ENCODE measurements around the gene UBIAD1.
"Not testable (repeated sequence)": the region's sequence is repeated elsewhere in the genome, so short reads cannot be mapped to it uniquely, and the experiment has no call there.

UBIAD1 gene

DNA sequence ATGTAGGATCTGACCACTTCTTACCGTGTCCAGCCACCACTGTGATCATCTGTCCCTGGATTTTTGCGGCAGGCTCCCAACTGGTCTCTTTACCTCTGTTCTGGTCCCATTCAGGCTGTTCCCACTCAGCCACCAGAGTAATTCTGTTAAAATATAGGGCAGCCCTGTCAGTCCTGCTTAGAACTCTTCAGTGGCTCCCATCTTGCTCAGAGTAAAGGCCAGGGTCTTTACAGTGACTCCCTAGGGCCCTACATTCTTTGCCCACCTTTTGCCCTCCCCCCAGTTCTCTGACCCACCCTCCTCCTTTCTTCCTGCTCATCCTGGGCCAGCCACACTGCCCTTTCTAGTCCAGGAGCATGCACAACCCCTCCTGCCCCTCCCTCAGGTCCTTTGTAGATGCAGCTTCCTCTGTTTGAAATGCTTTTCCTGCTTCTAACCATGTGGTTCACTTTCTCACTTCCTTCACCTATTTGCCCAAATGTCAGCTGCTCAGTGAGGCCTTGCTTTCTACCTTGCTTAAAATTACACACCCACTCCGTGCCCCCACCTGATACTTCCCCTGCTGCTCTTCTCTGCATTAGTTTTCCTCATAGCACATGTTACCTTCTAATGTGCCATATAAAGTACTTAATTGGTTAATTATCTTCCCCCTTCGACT is 7.8 kb downstream of the UBIAD1 start:
- no peak for DNase-seq (ENCODE audit: low spot score)

DNA sequence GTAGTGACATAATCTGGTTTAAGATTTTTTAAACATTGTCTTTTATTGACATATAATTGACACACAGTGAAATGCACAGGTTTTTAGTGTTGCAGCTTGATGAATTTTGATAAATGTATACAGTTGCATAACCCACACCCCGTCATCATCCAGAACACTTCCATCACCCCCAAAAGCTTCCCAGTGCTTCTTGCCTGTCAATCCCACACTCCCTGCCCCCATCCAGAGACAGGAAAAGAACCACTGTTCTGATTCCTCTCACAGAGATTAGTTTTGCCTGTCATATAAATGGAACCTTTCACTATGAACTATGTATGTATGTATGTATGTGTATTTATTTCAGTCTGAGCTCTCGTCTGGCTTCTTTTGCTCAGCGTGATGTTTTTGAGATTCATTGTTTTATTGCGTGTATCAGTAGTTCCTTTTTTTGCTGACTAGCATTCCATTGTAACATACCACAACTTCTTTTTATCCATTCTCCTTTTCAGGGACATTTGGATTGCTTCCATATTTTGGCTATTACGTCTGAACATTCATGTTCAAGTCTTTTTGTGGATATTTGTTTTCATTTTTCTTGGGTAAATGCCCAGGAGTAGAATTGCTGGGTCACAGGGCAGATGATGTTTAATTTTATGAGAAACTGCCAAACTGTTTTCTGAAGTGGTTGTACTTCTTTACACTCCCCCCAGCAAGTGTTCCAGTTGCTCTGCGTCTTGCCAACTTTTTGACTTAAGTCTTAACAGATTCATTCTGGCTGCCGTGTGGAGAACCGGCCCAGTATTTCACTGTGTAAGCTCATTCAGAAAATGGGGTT is 8.7 kb downstream of the UBIAD1 start:
- no peak for DNase-seq (ENCODE audit: low spot score)

DNA sequence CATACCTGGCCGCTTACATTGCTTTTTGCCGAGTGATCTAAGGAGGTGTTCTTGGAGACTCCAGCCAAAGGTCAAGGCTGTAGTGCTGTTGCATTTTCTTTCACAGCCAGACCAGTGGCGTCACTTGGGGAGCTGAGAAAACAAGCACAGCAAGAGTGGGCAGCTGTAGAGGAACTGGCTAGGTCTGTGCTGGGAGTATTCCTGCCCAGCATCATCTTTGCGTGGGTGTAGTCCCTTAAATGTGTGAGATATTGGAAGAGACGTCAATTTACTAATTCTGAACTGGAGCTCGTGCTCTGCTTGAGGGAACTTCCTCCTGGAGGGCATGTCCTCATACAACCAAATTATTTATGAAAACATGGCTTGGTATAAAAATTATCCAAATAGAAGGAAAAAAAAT is 10.2 kb downstream of the UBIAD1 start:
- no peak for DNase-seq (ENCODE audit: low spot score)

DNA sequence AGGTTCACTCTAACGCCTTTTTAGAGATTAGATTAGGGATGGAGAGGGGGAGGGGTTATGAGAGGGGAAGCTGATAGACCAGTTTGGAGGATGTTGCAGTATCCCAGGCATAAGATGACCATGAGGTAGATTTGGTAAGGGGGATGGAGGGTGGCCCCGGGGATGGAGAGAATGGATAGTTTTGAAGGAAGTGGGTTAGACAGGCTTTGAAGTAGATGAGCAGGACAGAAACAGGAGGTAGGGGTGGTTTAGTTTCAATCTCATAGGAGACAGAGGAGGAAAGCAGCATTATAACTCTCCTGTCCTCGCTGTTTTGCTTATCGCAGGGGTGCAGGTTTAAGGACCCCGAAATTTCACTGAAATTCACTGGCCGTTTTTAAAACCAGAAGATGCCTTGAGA is 11.8 kb downstream of the UBIAD1 start:
- DNase-seq (ENCODE audit: low spot score): no peak

DNA sequence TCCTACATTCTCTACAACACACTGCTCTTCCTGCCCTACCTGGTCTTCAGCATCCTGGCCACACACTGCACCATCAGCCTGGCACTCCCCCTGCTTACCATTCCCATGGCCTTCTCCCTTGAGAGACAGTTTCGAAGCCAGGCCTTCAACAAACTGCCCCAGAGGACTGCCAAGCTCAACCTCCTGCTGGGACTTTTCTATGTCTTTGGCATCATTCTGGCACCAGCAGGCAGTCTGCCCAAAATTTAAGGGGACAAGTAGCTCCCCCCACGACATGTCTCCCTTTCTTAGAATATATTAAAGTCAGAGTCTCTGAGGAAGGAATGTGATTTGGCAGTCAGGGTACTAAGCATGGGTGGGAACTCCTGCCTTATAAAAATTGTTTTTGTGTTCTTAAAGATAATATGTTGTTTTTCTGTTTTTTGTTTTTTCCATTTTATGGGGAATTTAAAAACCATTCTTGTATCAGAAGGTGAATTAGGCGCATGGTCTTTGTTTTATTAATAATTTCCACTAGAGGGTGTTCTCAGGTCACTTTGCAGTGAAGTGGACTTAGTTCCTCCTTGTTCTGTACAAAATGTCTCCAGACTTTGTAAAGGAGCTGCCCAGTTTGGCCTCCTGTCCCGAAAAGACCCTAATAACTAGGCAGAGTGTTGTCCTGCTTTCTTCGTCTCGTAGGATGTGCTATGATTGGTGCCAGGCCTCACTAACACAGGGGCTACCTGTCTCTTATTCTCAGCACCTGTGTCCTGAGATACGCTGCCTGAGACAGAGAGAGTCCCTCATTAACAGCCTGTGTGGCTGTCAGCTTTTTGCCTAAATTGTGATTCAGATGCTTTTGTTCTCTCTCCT is 13.1 kb downstream of the UBIAD1 start:
- DNase-seq (ENCODE audit: low spot score): peak; percentile 45

DNA sequence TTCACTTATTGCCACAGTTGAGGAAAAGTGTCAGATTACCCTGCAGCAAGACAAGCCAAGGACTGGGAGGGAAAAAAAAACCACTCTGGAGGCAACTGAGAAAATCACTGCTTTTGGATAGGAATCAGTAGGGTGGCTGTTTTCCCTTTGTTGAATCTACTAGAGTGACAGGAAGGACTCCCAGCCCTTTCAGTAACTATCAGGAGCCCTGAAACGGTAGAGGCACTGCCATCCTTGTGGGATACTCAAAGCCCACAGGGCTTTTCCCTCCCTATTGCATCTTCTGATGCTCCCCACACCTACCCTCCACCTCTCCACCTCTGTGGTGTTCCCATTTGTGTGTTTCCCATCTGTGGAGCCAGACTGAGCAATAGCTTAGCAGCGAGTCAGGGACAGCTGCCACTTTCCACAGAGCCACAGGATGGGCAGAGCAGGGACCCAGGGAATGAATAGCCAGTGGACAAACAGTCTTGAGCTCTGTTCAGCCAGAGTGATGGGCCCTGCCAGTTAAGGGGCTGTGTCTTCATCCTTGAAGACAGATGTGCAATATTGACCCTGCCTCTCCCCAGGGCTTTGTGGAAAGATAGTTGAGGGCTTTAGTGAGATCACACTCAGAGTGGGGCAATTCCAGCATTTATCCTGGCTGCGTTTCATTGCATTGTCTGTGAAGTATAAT is 13.9 kb downstream of the UBIAD1 start:
- DNase-seq (ENCODE audit: low spot score): peak; percentile 30

DNA sequence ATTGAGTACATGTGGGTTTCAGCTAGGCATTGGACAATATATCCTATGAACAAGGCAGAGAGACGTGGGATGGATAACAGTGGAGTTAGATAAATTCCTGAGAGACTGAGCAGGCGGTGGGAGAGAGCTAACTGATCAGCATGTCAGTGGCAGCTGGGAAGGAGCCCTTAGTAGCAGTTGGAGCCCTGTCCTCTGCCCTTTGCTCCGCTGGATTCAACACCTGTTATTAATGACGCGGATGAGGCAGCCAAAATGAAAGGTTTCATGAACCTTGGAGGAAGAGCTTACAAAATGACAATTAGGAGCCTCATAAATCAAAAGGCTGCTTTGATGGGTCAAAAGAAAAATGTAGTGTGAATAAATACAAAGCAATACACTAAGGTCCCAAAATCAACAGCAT is 16.1 kb downstream of the UBIAD1 start:
- DNase-seq (ENCODE audit: low spot score): no peak

DNA sequence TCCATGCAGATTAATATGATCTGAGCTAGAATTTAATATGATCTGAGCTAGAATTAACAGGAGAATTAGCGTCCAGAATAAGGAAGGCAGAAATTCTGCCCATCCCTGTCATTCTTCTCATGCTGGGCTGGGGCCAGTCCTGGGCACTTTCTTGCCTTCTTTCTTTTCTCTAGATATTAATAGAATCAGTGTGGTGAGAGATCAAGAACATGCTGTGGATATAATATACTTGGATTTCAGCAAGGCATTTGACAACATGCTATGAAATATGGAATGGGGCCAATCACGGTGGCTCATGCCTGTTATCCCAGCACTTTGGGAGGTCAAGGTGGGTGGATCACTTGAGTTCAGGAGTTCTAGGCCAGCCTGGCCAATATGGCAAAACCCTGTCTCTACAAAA is 18.1 kb downstream of the UBIAD1 start:
- DNase-seq (ENCODE audit: low spot score): no peak

DNA sequence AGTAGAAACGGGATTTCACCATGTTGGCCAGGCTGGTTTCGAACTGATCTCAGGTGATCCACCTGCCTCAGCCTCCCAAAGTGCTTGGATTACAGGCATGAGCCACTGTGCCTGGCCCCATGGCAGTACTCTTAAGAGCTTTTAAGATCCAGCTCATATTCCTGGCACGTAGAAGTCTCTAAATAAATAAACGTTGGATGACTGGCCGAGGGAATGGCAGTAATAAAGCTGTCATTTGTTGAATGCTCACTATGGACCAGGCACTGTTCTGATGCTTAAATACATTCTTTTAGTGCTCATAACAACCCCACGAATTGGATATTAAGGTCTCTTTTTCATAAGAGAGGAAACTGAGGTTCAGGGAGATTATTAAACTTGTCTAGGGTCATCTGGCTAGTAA is 20.9 kb downstream of the UBIAD1 start:
- no peak for DNase-seq (ENCODE audit: low spot score)

DNA sequence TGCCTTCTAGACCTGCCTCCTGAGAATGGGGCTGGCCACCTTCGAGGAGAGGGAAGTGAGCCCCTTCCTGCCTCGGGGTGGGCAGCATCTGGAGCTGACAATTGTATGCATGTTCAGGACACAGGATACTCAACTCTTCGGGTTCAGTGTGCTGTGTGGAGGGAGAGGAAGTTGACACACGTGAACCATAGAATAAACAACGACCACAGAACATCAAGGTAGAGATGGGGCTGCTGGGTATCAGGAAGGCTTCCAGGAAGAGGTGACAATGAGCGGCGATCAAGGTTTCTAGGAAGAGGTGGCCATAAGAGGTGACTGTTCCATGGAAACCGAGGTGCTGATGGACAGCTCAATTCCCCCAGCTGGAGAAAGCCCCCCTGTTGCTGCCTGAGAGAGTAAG is 22.0 kb downstream of the UBIAD1 start:
- DNase-seq (ENCODE audit: low spot score): no peak

DNA sequence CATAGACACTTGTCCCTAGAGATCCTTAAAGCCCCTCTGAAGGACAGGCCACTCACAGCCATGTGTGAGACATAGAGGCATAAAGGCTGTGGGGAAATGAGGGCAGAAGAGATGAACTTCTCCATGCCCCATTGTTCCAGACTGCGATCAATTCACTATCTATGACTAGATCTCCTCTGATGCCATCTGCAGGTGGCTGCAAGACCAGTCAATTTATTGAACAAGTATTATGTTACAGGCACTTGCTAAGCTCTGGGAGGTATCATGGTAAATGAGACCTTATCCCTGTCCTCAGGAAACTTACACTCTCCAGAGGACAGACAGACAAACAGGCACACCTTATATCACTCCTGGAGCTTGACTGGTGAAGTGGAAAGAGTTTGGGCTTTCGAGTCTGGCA is 22.9 kb downstream of the UBIAD1 start:
- no peak for DNase-seq (ENCODE audit: low spot score)

DNA sequence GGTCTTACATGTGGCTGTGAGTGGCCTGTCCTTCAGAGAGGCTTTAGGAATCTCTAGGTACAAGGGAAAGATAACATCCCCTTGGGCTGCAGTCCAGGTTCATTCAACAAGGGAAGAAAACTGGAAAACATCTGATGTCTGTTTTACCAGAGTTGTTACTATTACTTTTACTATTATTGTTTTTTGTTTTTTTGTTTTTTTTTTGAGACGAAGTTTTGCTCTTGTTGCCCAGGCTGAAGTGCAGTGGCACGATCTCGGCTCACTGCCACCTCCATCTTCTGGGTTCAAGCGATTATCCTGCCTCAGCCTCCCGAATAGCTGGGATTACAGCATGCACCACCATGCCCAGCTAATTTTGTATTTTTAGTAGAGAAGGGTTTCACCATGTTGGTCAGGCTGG is 24.8 kb downstream of the UBIAD1 start:
- not testable (repeated sequence) for DNase-seq (ENCODE audit: low spot score)

DNA sequence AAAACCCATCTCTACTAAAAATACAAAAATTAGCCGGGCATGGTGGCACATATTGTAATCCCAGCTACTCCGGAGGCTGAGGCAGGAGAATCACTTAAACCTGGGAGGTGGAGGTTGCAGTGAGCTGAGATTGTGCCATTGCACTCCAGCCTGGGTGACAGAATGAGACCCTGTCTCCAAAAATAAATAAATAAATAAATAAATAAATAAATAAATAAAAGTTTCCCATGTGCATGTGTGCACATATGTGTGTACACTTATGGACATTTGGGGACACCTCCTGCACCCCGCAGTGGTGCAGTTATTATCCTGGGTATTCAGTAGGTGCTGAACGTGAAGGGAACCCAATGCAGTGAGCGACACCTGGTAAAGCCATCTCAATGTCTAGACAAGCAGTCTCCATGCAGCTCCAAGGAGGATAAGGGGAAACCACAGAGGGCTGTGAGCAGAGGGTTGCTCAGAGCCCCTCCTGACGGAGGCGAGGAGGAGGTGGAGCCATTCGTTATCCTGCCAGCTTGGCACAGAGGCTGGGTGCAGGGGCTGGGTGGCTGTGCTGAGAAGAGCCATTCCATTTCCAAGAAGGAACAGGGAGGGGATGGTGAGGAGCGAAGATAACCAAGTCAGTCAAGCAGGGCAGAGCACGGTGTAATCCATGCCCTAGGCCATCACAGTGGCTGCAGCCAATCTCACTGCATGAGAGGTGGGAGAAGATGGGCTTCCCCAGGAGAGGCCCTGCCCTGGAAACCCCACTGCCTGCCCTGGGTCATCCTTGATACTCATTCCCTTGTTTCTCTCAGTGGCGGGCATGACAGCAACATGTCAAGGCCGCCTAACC is 25.6 kb downstream of the UBIAD1 start:
- DNase-seq (ENCODE audit: low spot score): no peak

DNA sequence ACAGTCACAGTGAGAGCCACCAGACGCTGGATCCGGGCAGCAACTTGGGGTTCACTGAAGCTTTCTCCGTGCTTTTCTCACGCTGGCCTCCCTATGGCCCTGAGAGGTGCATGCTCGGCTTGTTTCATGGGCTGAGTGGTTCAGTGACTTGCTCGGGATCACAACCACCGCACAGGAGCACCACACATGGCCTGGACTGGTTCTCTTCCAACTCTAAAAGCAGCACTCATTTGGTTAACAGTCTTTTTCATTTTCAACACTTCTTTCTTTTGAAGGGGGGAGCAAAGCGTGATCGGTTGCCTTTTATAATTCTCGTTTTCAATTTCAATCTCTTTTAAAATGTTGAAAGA is 26.2 kb downstream of the UBIAD1 start:
- no peak for DNase-seq (ENCODE audit: low spot score)

DNA sequence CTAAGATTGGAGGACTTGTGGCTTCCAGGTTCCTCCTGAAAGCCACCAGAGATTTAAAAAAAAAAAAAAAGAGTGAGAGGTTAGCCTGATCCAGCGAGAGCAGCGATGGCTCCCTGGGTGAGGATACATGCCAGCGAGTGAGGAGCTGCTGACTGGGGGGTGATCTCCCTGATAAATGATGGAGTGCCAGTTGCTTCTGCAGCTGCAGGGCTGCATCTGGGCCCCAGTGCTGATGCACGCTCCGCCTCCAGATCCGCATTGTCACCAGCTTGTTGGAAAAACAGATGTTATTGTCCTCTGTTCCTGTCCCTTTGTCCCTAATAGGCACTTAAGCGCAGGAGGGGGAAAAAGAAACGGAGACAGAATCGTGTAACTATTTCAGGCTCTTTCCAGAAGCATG is 28.6 kb downstream of the UBIAD1 start:
- DNase-seq (ENCODE audit: low spot score): peak; percentile 89

DNA sequence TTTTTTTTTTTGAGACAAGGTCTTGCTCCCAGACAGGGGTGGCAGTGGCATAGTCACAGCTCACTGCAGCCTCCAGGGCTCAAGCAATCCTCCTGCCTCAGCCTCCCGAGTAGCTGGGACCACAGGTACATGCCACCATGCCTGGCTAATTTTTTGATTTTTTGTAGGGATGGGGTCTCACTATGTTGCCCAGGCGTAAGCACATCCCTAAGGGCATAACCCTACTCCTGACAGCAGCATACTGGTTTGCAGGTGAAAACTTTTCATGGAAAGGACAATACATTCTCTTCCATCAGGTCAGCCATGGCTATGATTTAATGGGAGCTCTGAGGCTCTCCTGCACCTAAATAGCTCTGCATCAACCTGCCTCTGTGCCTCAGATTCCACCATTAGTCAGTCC is 29.4 kb downstream of the UBIAD1 start:
- DNase-seq (ENCODE audit: low spot score): no peak

DNA sequence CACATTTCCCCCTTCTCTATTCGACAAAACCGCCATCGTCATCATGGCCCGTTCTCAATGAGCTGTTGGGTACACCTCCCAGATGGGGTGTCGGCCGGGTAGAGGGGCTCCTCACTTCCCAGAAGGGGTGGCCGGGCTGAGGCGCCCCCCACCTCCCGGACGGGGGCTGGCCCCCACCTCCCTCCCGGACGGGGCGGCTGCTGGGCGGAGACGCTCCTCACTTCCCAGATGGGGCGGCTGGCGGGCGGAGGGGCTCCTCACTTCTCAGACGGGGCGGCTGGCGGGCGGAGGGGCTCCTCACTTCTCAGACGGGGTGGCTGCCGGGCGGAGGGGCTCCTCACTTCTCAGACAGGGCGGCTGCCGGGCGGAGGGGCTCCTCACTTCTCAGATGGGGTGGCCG is 32.5 kb downstream of the UBIAD1 start:
- DNase-seq (ENCODE audit: low spot score): not testable (repeated sequence)

DNA sequence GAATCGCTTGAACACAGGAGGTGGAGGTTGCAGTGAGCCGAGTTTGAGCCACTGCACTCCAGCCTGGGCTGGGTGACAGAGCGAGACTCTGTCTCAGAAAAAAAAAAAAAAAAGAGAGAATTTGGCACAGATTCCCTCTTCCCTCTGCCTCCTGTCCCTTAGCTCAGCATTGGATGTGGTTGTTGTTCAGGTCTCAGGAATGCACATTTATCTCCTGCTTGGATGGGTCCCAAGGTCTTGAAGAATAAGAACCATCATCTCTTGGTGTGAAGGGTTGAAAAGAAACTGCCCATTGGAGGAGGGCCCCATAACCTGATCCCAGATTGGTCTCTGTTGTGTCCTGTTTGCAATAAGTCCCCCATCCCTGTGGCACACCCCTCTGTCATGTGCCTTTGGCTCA is 34.9 kb downstream of the UBIAD1 start:
- no peak for DNase-seq (ENCODE audit: low spot score)

DNA sequence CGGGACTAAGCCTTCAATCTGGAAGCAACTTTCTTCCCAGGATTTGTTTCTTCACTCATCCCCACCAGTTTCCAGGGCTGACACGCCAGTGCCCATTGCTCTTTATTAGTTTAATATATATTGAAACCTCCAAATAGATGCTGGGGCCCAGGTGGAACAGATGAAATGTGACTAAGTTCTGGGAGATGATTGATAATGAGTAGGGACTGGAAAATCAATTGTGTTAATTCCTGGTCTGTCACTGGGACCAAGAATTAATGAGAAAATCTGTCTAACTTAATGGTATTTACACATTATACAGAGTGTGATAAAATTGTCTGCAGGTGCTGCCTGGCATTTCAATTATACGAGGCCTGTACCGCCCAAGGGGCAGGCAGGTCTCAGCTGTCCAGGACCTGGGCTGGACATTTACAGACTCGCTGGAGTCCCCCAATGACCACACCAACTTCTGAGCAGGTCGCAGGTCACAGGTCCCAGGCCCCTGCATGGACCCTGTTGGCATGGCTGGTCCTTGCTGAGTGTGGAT is 35.8 kb downstream of the UBIAD1 start:
- DNase-seq (ENCODE audit: low spot score): no peak

DNA sequence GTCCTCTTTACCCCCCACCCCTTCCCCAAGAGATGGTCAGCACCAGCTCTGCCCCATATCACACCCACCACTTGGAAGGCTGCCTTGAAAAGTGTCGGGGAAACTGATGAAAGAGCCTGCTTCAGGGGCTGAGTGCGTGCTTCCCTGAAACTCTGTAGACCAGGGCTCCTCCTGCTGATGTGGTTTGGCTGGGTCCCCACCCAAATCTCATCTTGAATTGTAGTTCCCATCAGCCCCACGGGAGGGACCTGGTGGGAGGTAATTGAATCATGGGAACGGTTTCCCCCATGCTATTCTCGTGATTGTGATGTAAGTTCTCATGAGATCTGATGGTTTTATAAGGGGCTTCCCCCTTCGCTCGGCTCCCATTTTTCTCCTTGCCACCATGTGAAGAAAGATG is 36.4 kb downstream of the UBIAD1 start:
- no peak for DNase-seq (ENCODE audit: low spot score)

Measured in globus pallidus (tissue), 1 donor.